ENCODE data around the gene PGBD2. TPM values are rescaled to one million over a fixed set of nuclear protein-coding genes. Genes with fewer than 3 reads are reported as not detected.

PGBD2 gene
- total and polyA plus RNA-seq, 2 of the 13 experiments (the other 11 are each of a cell fraction or from before 2014, with no cell fraction given): 6.0 to 7.4 TPM

- TF ChIP-seq ZNF616 (CRISPR knock-in tag; IDR thresholded peaks at IDR 0.05; ENCODE audit: low read depth) (peak; percentile 41; the same call in 1 of the 2 replicates), WIZ (CRISPR knock-in tag; IDR thresholded peaks at IDR 0.05) (0 out of 2 replicates have a peak, but pooled peaks have one; percentile 62), ZBED4 (CRISPR knock-in tag; IDR thresholded peaks at IDR 0.05; ENCODE audit: borderline replicate concordance) (no peak; the same call in 1 of the 2 replicates), CHCHD3 (CRISPR knock-in tag; IDR thresholded peaks at IDR 0.05) (no peak), FIP1L1 (IDR thresholded peaks at IDR 0.05; ENCODE audit: borderline replicate concordance, insufficient read depth, low read depth, low read length) (0 out of 2 replicates have a peak, but pooled peaks have one; percentile 50), ZSCAN12 (CRISPR knock-in tag; IDR thresholded peaks at IDR 0.05) (no peak), KLF13 (CRISPR knock-in tag; IDR thresholded peaks at IDR 0.05) (no peak), STAG1 (CRISPR knock-in tag; IDR thresholded peaks at IDR 0.05) (peak; percentile 9; the same call in 1 of the 2 replicates), RBFOX2 (IDR thresholded peaks at IDR 0.05; ENCODE audit: low read depth, low read length) (peak; percentile 60), ZXDC (CRISPR knock-in tag; IDR thresholded peaks at IDR 0.05) (no peak), CAMTA2 (CRISPR knock-in tag; IDR thresholded peaks at IDR 0.05; ENCODE audit: borderline replicate concordance) (peak; percentile 85; the same call in 1 of the 2 replicates), SALL1 (CRISPR knock-in tag; IDR thresholded peaks at IDR 0.05) (peak; percentile 75), TAF1 (CRISPR knock-in tag; IDR thresholded peaks at IDR 0.05) (peak; percentile 61), FOXO1 (CRISPR knock-in tag; IDR thresholded peaks at IDR 0.05) (0 out of 2 replicates have a peak, but pooled peaks have one; percentile 39), PHF8 (CRISPR knock-in tag; IDR thresholded peaks at IDR 0.05) (peak; percentile 74), ATF3 (CRISPR knock-in tag; IDR thresholded peaks at IDR 0.05) (peak; percentile 45), PLRG1 (conservative IDR thresholded peaks at IDR 0.05) (no peak), ZNF567 (CRISPR knock-in tag; IDR thresholded peaks at IDR 0.05; ENCODE audit: borderline replicate concordance) (peak; percentile 86; the same call in 1 of the 2 replicates), SNAI1 (CRISPR knock-in tag; IDR thresholded peaks at IDR 0.05; ENCODE audit: borderline replicate concordance) (peak; percentile 90; the same call in 1 of the 2 replicates), ARNT2 (CRISPR knock-in tag; IDR thresholded peaks at IDR 0.05; ENCODE audit: low read depth) (peak; percentile 68; the same call in 1 of the 2 replicates), MED1 (CRISPR knock-in tag; IDR thresholded peaks at IDR 0.05) (peak; percentile 66), ZNF503 (CRISPR knock-in tag; IDR thresholded peaks at IDR 0.05) (peak; percentile 42)
Measured at GRCh38 chr1:248873409-248873992, 32.5 kb upstream of the PGBD2 start (continued).

All from HepG2 (cell line).